Glutamatergic neuron (in vitro differentiated cells): ENCODE results near the gene TK1. TPM values are rescaled to one million over a fixed set of nuclear protein-coding genes. Genes with fewer than 3 reads are reported as not detected.

ENCODE experiments used
- DNase-seq: peaks from one replicate; pipeline ENCODE4 v3.0.0; 2022
- H3K27ac Mint-ChIP-seq: one replicate; pipeline ENCODE4 v1.8.0; 2020; ENCODE audit warnings: mild to moderate bottlenecking, mixed read lengths, inconsistent platforms; ENCODE audit not compliant: unreplicated experiment
- H3K27me3 Mint-ChIP-seq: one replicate; pipeline ENCODE4 v1.8.0; 2020; ENCODE audit warnings: mild to moderate bottlenecking, moderate library complexity, mixed read lengths, inconsistent platforms; ENCODE audit not compliant: unreplicated experiment
- H3K36me3 Mint-ChIP-seq: one replicate; pipeline ENCODE4 v1.8.0; 2020; ENCODE audit warnings: mild to moderate bottlenecking, mixed read lengths, inconsistent platforms; ENCODE audit not compliant: unreplicated experiment
- H3K4me1 Mint-ChIP-seq: one replicate; pipeline ENCODE4 v1.8.0; 2020; ENCODE audit warnings: mild to moderate bottlenecking, low read depth, mixed read lengths, inconsistent platforms; ENCODE audit not compliant: unreplicated experiment
- H3K4me3 Mint-ChIP-seq: one replicate; pipeline ENCODE4 v1.8.0; 2020; ENCODE audit warnings: mild to moderate bottlenecking, mixed read lengths, inconsistent platforms; ENCODE audit not compliant: unreplicated experiment
- H3K9me3 Mint-ChIP-seq: one replicate; pipeline ENCODE4 v1.8.0; 2020; ENCODE audit warnings: mild to moderate bottlenecking, moderate library complexity, mixed read lengths, inconsistent platforms; ENCODE audit not compliant: unreplicated experiment
- CTCF ChIP-seq: fragments of 200-600 bp; sonication (generic); IDR thresholded peaks from one replicate; pipeline ENCODE4 v1.5.0; 2021; ENCODE audit not compliant: partially characterized antibody, unreplicated experiment
- total RNA-seq: library from RNA; stranded (reverse); fragmentation: NEBNext Ultra II Directional; extraction: Animal tissue kit (Norgen Biotek cat#: 25700); gene quantifications from one replicate; pipeline ENCODE4 v1.2.1, GENCODE V29; 2021; ENCODE audit not compliant: unreplicated experiment

The TK1 gene
- total RNA-seq, 1 donor from 2014 or later = 2.5 TPM

- no peaks in the 10 kb centered on the region for H3K36me3 Mint-ChIP-seq
- no peak overlapping the region for H3K27ac Mint-ChIP-seq
- peaks cover 9% of the 10 kb centered on the region for H3K27me3 Mint-ChIP-seq
- TF ChIP-seq CTCF = no peak
- peaks cover 3% of the 10 kb centered on the region for H3K4me1 Mint-ChIP-seq
- DNase-seq = no peak
- peaks cover 2% of the 10 kb centered on the region for H3K9me3 Mint-ChIP-seq
- H3K4me3 Mint-ChIP-seq = no peak overlapping the region
Measured at GRCh38 chr17:78144736-78145641, 41.9 kb downstream of the TK1 start.

- H3K27ac Mint-ChIP-seq = no peak overlapping the region
- H3K36me3 Mint-ChIP-seq = no peaks in the 10 kb centered on the region
- H3K4me3 Mint-ChIP-seq = no peak overlapping the region
- no peaks in the 10 kb centered on the region for H3K9me3 Mint-ChIP-seq
- DNase-seq = no peak
- TF ChIP-seq CTCF = no peak
- H3K4me1 Mint-ChIP-seq = peaks cover 3% of the 10 kb centered on the region
- H3K27me3 Mint-ChIP-seq = peaks cover 10% of the 10 kb centered on the region
Measured at GRCh38 chr17:78144147-78144719, 42.6 kb downstream of the TK1 start.

GRCh38 chr17:78143214-78144146, 43.4 kb downstream of the TK1 start:
- Mint-ChIP-seq H3K36me3 (no peaks in the 10 kb centered on the region), H3K4me3 (no peak overlapping the region), H3K9me3 (no peaks in the 10 kb centered on the region), H3K27ac (no peak overlapping the region), H3K27me3 (peaks cover 10% of the 10 kb centered on the region), H3K4me1 (peaks cover under 1% of the 10 kb centered on the region)
- no peak for TF ChIP-seq CTCF
- no peak for DNase-seq

GRCh38 chr17:78142119-78142861, 44.6 kb downstream of the TK1 start:
- TF ChIP-seq CTCF = no peak
- no peaks in the 10 kb centered on the region for H3K36me3 Mint-ChIP-seq
- no peak overlapping the region for H3K4me3 Mint-ChIP-seq
- H3K4me1 Mint-ChIP-seq = no peaks in the 10 kb centered on the region
- no peak for DNase-seq
- H3K9me3 Mint-ChIP-seq = no peaks in the 10 kb centered on the region
- H3K27me3 Mint-ChIP-seq = peaks cover 10% of the 10 kb centered on the region
- no peak overlapping the region for H3K27ac Mint-ChIP-seq
